ENCODE measurements around the gene PICALM.
"Not testable (repeated sequence)": the region's sequence is repeated elsewhere in the genome, so short reads cannot be mapped to it uniquely, and the experiment has no call there.

PICALM gene, protein sequence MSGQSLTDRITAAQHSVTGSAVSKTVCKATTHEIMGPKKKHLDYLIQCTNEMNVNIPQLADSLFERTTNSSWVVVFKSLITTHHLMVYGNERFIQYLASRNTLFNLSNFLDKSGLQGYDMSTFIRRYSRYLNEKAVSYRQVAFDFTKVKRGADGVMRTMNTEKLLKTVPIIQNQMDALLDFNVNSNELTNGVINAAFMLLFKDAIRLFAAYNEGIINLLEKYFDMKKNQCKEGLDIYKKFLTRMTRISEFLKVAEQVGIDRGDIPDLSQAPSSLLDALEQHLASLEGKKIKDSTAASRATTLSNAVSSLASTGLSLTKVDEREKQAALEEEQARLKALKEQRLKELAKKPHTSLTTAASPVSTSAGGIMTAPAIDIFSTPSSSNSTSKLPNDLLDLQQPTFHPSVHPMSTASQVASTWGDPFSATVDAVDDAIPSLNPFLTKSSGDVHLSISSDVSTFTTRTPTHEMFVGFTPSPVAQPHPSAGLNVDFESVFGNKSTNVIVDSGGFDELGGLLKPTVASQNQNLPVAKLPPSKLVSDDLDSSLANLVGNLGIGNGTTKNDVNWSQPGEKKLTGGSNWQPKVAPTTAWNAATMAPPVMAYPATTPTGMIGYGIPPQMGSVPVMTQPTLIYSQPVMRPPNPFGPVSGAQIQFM

DNA sequence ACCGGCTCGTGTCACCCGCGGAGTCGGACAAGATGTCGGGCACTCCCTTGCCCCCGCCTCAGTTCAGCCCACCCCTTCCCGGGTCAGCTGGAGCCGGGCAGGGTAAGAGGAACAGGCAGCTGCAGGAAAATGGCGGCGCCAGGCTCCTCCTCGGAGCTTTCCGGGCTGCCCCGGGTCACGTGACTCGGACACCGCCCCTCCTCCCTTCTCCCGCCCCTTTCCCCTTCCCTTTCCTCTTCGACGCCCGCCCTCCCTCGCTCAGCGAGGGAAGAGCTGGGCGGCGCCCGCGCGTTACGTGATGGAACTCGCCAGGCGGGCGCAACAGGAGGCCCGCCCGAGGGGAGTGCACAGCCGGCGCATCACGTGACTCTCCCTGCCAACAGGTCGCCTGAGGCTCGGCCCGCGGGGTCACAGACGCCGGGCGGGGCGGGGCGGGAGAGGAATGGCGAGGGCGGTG, at the start of gene PICALM:
TSS of gene PICALM (minus strand) at position 134 of the 457 bp plus-strand sequence. CDS start 304 bp downstream, outside the sequence.
- DNase-seq (ENCODE audit: low spot score) = peak; percentile 93

- no peak for DNase-seq (ENCODE audit: low spot score)
These were observed 49.4 kb upstream of the PICALM start for GRCh38 chr11:86118253-86118652.

DNA sequence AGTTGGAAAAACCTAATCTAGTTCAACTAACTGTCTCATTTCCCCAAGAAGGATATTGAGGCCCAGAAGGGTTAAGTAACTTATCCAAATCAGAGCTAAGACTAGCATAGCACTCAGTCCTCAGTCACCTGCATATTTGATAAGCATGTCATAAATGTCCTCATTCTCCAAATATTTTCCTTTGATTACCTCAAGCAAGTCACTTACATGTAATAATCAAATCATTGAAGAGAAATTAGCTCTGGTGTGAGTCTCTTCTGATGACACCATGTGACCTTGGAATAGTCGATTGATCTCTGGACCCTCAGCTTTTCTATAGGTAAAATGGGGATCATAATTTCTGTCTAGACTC, 48.8 kb upstream of the PICALM start:
- no peak for DNase-seq (ENCODE audit: low spot score)

- DNase-seq (ENCODE audit: low spot score) = no peak
These were observed 48.3 kb upstream of the PICALM start for GRCh38 chr11:86117001-86117711.

- no peak for DNase-seq (ENCODE audit: low spot score)
These were observed 47.5 kb upstream of the PICALM start for GRCh38 chr11:86116386-86116726.

DNA sequence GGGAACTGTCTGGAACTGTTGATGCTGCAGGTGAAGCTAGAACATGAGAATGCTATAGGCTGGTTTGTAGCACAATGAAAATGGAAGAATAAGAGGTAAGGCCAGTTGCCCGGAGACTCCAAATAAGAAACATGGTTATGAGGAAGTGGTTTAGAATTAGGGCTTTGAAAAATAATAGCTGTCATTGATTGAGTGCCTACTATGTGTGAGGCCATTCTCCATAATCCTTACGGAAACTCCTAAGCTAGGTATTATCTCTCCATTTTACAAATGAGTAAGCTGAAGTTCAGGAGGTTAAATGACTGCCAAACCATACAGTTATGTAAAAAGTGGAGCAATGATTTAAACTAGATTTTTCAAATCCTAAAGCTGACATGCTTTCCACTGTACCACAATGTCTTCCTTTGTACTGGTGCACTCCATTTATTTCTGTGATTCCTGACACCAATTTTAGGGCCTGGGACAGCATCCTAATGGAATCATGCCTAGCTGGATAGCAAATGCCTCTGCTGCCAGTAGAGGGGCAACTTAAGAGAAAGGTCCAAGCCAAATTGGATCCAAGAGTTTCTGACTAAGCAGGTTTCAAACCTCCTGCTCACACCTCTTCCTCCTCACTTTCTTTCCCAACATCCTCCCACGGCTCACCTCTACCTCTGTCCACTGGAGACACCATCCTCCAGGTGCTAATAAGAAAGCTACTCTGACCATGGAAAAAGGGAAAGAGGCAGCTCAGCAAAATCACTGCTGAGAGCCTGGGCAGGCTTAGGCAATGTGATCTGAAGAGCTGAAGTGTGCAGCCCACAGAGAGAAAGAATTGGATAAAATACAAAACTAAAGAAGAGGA, 46.9 kb upstream of the PICALM start:
- DNase-seq (ENCODE audit: low spot score) = no peak

- DNase-seq (ENCODE audit: low spot score) = no peak
These were observed 40.2 kb upstream of the PICALM start for GRCh38 chr11:86108890-86109638.

GRCh38 chr11:86108191-86108590, 39.3 kb upstream of the PICALM start:
- no peak for DNase-seq (ENCODE audit: low spot score)

GRCh38 chr11:86106916-86107315, 38.0 kb upstream of the PICALM start:
- no peak for DNase-seq (ENCODE audit: low spot score)

GRCh38 chr11:86106031-86106430, 37.1 kb upstream of the PICALM start:
- DNase-seq (ENCODE audit: low spot score) = not testable (repeated sequence)

GRCh38 chr11:86105601-86106000, 36.7 kb upstream of the PICALM start:
- not testable (repeated sequence) for DNase-seq (ENCODE audit: low spot score)

- no peak for DNase-seq (ENCODE audit: low spot score)
These were observed 34.9 kb upstream of the PICALM start for GRCh38 chr11:86103808-86104207.

DNA sequence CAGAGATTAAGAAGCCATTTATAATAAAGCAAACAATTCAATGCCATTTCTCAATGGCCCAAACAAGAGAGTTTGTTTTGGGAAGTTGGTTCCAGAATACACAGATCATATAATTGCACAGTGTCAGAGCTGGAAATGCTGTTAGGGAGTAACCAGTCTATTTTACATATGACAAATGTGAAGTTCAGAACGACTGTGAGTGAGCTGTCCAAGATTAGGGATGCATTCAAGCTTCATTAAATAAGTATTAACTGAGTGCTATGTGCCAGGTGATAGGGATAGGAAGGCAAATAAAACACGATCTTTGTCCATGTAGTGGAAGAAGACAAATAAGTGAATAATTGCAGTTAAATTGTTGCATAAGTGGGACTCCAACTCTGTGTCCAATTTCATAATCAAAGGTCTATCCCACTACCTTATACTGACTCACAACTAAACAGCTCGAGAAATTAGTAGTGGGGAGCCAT, 33.1 kb upstream of the PICALM start:
- no peak for DNase-seq (ENCODE audit: low spot score)

GRCh38 chr11:86101493-86101892, 32.6 kb upstream of the PICALM start:
- no peak for DNase-seq (ENCODE audit: low spot score)

- no peak for DNase-seq (ENCODE audit: low spot score)
These were observed 31.0 kb upstream of the PICALM start for GRCh38 chr11:86099874-86100273.

DNA sequence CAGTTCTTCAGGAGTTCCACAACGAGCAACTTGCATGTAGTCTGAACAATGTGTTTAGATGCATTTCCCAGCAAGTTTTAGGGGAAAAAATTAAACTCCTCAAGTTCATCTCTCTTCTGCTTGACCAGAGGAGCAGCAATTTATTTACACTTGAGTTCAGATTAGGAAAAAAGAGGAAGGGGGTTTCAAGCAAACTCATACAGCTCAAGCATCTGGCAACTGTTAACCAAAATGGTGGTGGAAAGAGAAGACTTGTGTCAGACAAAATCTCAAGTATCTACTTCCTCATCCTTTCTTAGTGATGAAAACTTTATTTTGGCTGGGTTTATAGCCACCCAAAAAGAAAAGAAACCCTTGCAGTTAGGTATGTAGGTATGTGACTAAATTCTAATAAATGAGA, 29.1 kb upstream of the PICALM start:
- no peak for DNase-seq (ENCODE audit: low spot score)

DNA sequence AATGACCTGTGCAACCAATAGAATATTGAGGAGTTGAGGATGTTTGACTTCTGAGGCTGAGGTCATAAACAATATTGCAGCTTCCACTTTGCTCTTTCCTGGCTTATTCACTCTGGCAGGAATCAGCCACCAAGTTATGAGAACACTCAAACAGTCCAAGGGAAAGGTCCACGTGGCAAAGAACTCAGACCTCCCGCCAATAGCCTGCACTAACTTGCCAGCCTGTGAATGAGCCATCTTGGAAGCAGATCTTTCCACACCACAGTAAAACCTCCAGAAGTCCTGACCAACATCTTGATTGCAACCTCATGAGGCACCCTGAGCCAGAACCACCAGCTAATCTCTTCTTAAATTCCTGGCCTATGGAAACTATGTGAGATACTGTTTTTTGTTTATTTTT, 22.7 kb upstream of the PICALM start:
- DNase-seq (ENCODE audit: low spot score) = no peak

GRCh38 chr11:86091086-86091485, 22.2 kb upstream of the PICALM start:
- DNase-seq (ENCODE audit: low spot score) = no peak

- DNase-seq (ENCODE audit: low spot score) = no peak
These were observed 20.8 kb upstream of the PICALM start for GRCh38 chr11:86089659-86090058.

DNA sequence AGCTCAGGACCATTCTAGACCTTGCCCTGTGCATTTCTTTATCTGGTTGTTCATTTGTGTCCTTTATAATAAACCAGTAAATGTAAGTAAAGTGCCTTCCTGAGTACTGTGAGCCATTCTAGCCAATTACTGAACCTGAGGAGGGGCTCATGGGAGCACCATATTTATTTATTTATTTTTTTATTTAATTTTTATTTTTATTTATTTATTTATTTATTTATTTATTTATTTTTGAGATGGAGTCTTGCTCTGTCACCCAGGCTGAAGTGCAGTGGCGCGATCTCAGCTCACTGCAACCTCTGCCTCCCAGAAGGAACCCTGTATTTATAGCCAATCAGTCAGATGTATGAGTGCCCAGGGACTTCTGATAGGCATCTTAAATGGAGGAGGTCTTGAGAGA, 18.8 kb upstream of the PICALM start:
- not testable (repeated sequence) for DNase-seq (ENCODE audit: low spot score)

GRCh38 chr11:86087256-86087655, 18.4 kb upstream of the PICALM start:
- no peak for DNase-seq (ENCODE audit: low spot score)
